Measurements from ENCODE around the gene KLHL7. TPM values are rescaled to one million over a fixed set of nuclear protein-coding genes. Genes with fewer than 3 reads are reported as not detected.
"Not testable (repeated sequence)": the region's sequence is repeated elsewhere in the genome, so short reads cannot be mapped to it uniquely, and the experiment has no call there.

Gene KLHL7
- total RNA-seq, 4 donors from 2014 or later: 20.3 to 35.0 (median 27.2) TPM

GRCh38 chr7:23123465-23123864, 17.9 kb downstream of the KLHL7 start:
- Histone ChIP-seq H3K27me3 (no peaks in the 10 kb centered on the region), H3K4me1 (no peaks in the 10 kb centered on the region), H3K9me3 (no peaks in the 10 kb centered on the region), H3K27ac (no peak overlapping the region), H3K36me3 (peaks cover 0 to under 1% of the 10 kb centered on the region in 2 donors), H3K4me3 (replicated peaks in 1 of 3) (no peak overlapping the region)
- no peak for TF ChIP-seq POLR2A (IDR thresholded peaks at IDR 0.05)
- no peak for TF ChIP-seq CTCF (IDR thresholded peaks at IDR 0.05)
- intact Hi-C loops (cut with DNase I): no loop called here
- WGBS, 2 donors: 79 to 91% methylated on average over 5 of the region's 5 CpGs
- DNase-seq: no peak

- 86 to 96% methylated on average over 4 of the region's 4 CpGs for whole genome bisulfite sequencing, 2 donors
- intact Hi-C loops (cut with DNase I): no loop called here
Observed at GRCh38 chr7:23129036-23129435, 23.5 kb downstream of the KLHL7 start.

GRCh38 chr7:23131799-23132198, 26.2 kb downstream of the KLHL7 start:
- H3K27ac ChIP-seq; H3K9me3 ChIP-seq; H3K4me1 ChIP-seq; DNase-seq; H3K27me3 ChIP-seq; H3K4me3 ChIP-seq (replicated peaks in 1 of 3); intact Hi-C loops (cut with DNase I); H3K36me3 ChIP-seq: not testable (repeated sequence)
- WGBS, 2 donors: 92 to 99% methylated on average over 2 of the region's 2 CpGs

More at GRCh38 chr7:23129036-23129435, 23.5 kb downstream of the KLHL7 start:
- no peak for DNase-seq
- peaks cover 5 to 8% of the 10 kb centered on the region in 2 donors for H3K36me3 ChIP-seq
- no peaks in the 10 kb centered on the region for H3K9me3 ChIP-seq
- no peak overlapping the region for H3K27ac ChIP-seq
- no peak for TF ChIP-seq CTCF (IDR thresholded peaks at IDR 0.05)
- TF ChIP-seq POLR2A (IDR thresholded peaks at IDR 0.05): no peak
- H3K27me3 ChIP-seq: no peaks in the 10 kb centered on the region
- no peaks in the 10 kb centered on the region for H3K4me1 ChIP-seq
- no peak overlapping the region for H3K4me3 ChIP-seq (replicated peaks in 1 of 3)

- no peak for DNase-seq
- Histone ChIP-seq H3K27me3 (no peaks in the 10 kb centered on the region), H3K36me3 (peaks cover 4 to 5% of the 10 kb centered on the region in 2 donors), H3K4me3 (replicated peaks in 1 of 3) (no peak overlapping the region), H3K27ac (no peak overlapping the region), H3K4me1 (no peaks in the 10 kb centered on the region), H3K9me3 (no peaks in the 10 kb centered on the region)
- no peak for TF ChIP-seq POLR2A (IDR thresholded peaks at IDR 0.05)
- TF ChIP-seq CTCF (IDR thresholded peaks at IDR 0.05): no peak
- intact Hi-C loops (cut with DNase I): no loop called here
Observed at GRCh38 chr7:23133797-23134196, 28.2 kb downstream of the KLHL7 start.

- no peak for DNase-seq
- WGBS, 2 donors: 80 to 83% methylated on average over 1 of the region's 1 CpG
Observed at GRCh38 chr7:23135755-23136154, 30.2 kb downstream of the KLHL7 start.

More at GRCh38 chr7:23135755-23136154, 30.2 kb downstream of the KLHL7 start:
- H3K4me3 ChIP-seq (replicated peaks in 1 of 3): no peak overlapping the region
- intact Hi-C loops (cut with DNase I): no loop called here
- H3K36me3 ChIP-seq: no peaks in the 10 kb centered on the region
- TF ChIP-seq POLR2A (IDR thresholded peaks at IDR 0.05) (no peak), CTCF (IDR thresholded peaks at IDR 0.05) (no peak)
- no peaks in the 10 kb centered on the region for H3K4me1 ChIP-seq
- no peak overlapping the region for H3K27ac ChIP-seq
- H3K9me3 ChIP-seq: no peaks in the 10 kb centered on the region
- H3K27me3 ChIP-seq: no peaks in the 10 kb centered on the region

Data from thyroid gland (tissue), 4 donors.